KMS-11 (cell line): ENCODE measurements around the gene PARP3.
"Not testable (repeated sequence)": the region's sequence is repeated elsewhere in the genome, so short reads cannot be mapped to it uniquely, and the experiment has no call there.

ENCODE experiments used
- H2AFZ ChIP-seq: fragments of 200-600 bp; sonication (generic); 2 replicates; pipeline ENCODE4 v1.6.1; 2016; ENCODE audit warnings: antibody characterized with exemption, mixed run types, low read depth
- H3K27ac ChIP-seq: fragments of 200-600 bp; sonication (generic); 2 replicates; pipeline ENCODE4 v1.6.1; 2016; ENCODE audit warnings: mild to moderate bottlenecking, mixed run types
- H3K27me3 ChIP-seq: fragments of 200-600 bp; sonication (generic); 2 replicates; pipeline ENCODE4 v1.6.1; 2017; ENCODE audit warnings: mild to moderate bottlenecking, low read depth, mixed run types, moderate library complexity; ENCODE audit not compliant: insufficient read depth
- H3K36me3 ChIP-seq: fragments of 200-600 bp; sonication (generic); 2 replicates; pipeline ENCODE4 v1.6.1; 2017; ENCODE audit warnings: mild to moderate bottlenecking, mixed run types; ENCODE audit not compliant: insufficient read depth
- H3K4me1 ChIP-seq: fragments of 200-600 bp; sonication (generic); 2 replicates; pipeline ENCODE4 v1.6.1; 2016; ENCODE audit warnings: mild to moderate bottlenecking, low read depth, mixed run types; ENCODE audit not compliant: poor library complexity, severe bottlenecking
- H3K4me2 ChIP-seq: fragments of 200-600 bp; sonication (generic); 2 replicates; pipeline ENCODE4 v1.7.0; 2016; ENCODE audit warnings: mild to moderate bottlenecking, mixed run types
- H3K4me3 ChIP-seq: fragments of 200-600 bp; sonication (generic); IDR thresholded peaks from 2 replicates; pipeline ENCODE4 v1.6.1; 2017; ENCODE audit warnings: low read depth, low read length, mixed read lengths; ENCODE audit not compliant: insufficient read depth
- H3K79me2 ChIP-seq: fragments of 200-600 bp; sonication (generic); 2 replicates; pipeline ENCODE4 v1.6.1; 2016; ENCODE audit warnings: low read depth, mixed run types; ENCODE audit not compliant: insufficient read depth
- H3K9ac ChIP-seq: fragments of 200-600 bp; sonication (generic); 2 replicates; pipeline ENCODE4 v1.6.1; 2016; ENCODE audit warnings: mild to moderate bottlenecking, mixed run types
- H4K20me1 ChIP-seq: fragments of 200-600 bp; sonication (generic); 2 replicates; pipeline ENCODE4 v1.6.1; 2016; ENCODE audit warnings: mild to moderate bottlenecking, mixed run types; ENCODE audit not compliant: insufficient read depth
- TF ChIP-seq, protein P1 (sequence below): fragments of 200-600 bp; sonication (generic); conservative IDR thresholded peaks from 2 replicates; pipeline ENCODE4 v1.6.1; 2017; ENCODE audit warnings: low read depth, mild to moderate bottlenecking, antibody characterized with exemption, low read length, moderate library complexity, mixed read lengths

The PARP3 gene

DNA sequence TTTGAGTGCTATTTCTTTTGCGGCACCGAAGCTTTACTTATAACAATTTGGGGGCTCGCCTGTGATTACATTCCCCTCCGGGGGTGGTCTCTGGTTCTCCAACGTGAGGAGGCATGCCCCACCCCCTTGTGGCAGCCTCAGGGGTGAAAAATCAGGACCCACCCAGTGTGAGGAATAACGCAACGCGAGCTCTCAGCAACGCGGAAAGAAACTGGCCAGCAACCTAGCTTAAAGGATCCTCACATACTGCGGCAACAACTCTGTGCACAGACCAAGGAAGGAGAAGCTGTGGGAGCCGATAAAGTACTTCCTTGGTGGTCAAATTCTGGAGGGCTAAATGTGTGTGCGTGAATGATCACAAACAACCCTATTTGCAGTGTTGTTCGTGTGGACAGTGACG, 44.8 kb upstream of the PARP3 start:
- TF ChIP-seq, protein P1, sequence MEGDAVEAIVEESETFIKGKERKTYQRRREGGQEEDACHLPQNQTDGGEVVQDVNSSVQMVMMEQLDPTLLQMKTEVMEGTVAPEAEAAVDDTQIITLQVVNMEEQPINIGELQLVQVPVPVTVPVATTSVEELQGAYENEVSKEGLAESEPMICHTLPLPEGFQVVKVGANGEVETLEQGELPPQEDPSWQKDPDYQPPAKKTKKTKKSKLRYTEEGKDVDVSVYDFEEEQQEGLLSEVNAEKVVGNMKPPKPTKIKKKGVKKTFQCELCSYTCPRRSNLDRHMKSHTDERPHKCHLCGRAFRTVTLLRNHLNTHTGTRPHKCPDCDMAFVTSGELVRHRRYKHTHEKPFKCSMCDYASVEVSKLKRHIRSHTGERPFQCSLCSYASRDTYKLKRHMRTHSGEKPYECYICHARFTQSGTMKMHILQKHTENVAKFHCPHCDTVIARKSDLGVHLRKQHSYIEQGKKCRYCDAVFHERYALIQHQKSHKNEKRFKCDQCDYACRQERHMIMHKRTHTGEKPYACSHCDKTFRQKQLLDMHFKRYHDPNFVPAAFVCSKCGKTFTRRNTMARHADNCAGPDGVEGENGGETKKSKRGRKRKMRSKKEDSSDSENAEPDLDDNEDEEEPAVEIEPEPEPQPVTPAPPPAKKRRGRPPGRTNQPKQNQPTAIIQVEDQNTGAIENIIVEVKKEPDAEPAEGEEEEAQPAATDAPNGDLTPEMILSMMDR, result no peak
- Histone ChIP-seq H3K4me1 (no peaks in the 10 kb centered on the region), H4K20me1 (no peaks in the 10 kb centered on the region), H3K36me3 (no peaks in the 10 kb centered on the region), H3K4me3 (no peak overlapping the region), H2AFZ (no peak overlapping the region), H3K9ac (no peak overlapping the region), H3K27me3 (no peaks in the 10 kb centered on the region), H3K79me2 (no peaks in the 10 kb centered on the region), H3K27ac (no peak overlapping the region), H3K4me2 (no peak overlapping the region)

DNA sequence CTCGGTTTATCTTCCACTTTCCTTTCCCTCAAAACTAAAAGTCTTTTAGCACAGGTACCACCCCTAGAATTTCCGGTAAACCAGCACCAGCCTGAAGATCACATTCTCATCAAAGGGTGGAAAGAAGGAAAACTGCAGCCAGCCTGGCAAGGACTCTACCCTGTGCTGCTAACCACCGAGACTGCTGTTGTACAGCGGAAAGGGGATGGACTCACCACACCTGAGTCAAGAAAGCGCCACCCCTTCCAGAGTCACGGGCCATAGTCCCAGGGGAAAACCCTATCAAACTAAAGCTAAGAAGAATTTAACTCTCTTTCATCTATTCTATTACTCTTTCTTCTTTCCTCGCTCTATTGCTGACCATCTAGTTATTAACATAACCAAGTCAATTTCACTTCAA, 42.1 kb upstream of the PARP3 start:
- not testable (repeated sequence) for H3K4me3 ChIP-seq, H3K27me3 ChIP-seq, H3K36me3 ChIP-seq, H3K4me2 ChIP-seq, H3K9ac ChIP-seq, H3K4me1 ChIP-seq, H3K27ac ChIP-seq, H2AFZ ChIP-seq, H4K20me1 ChIP-seq, H3K79me2 ChIP-seq

DNA sequence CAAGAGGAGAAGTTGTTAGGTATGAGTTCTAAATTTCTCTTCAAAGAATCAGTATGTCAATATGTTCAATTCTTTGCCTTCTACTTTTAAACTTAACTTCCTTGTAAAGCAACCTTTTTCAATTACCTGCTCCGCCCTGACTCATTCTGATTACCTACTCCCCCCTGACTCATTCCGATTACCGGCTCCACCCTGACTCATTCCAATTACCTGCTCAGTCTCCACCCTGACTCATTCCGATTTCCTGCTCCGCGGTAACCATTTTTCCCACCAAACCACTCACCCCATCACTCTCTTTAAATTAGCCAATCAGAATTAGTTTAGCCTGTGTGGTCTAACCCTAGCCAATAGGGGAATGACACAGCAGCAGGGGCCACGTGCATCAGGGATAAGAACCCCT, 39.8 kb upstream of the PARP3 start:
- not testable (repeated sequence) for H3K9ac ChIP-seq, H3K4me3 ChIP-seq, H3K27me3 ChIP-seq, H3K27ac ChIP-seq, H4K20me1 ChIP-seq, H2AFZ ChIP-seq, H3K36me3 ChIP-seq, H3K4me2 ChIP-seq, H3K79me2 ChIP-seq, H3K4me1 ChIP-seq

GRCh38 chr3:51904034-51904823, 37.9 kb upstream of the PARP3 start:
- Histone ChIP-seq H3K79me2 (no peaks in the 10 kb centered on the region), H3K4me1 (no peaks in the 10 kb centered on the region), H4K20me1 (no peaks in the 10 kb centered on the region), H3K36me3 (no peaks in the 10 kb centered on the region), H3K4me3 (no peak overlapping the region), H3K27me3 (no peaks in the 10 kb centered on the region), H3K9ac (no peak overlapping the region), H3K4me2 (no peak overlapping the region), H2AFZ (no peak overlapping the region), H3K27ac (no peak overlapping the region)
- TF ChIP-seq, protein P1, result no peak

DNA sequence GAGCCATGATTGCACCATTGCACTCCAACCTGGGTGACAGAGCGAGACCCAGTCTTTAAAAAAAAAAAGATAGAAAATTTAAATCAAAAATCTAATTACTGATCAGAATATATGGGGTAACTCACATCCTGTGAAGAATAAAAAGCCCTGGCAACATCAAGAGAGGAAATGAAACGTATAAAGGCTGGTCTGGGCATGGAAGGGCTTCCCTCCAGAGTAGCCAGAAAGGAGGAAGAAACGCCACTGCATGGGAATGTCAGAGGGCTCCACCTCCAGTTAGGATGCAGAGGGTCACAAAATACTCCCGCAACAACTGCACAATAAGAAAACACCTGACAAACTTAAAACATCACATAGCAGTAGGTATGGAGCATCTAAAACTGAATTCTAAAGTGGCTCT, 34.1 kb upstream of the PARP3 start:
- Histone ChIP-seq H3K4me2 (no peak overlapping the region), H3K27me3 (no peaks in the 10 kb centered on the region), H3K9ac (no peak overlapping the region), H3K27ac (no peak overlapping the region), H4K20me1 (no peaks in the 10 kb centered on the region), H3K4me3 (no peak overlapping the region), H3K36me3 (no peaks in the 10 kb centered on the region), H3K4me1 (no peaks in the 10 kb centered on the region), H3K79me2 (no peaks in the 10 kb centered on the region), H2AFZ (no peak overlapping the region)
- TF ChIP-seq, protein P1, result no peak
